SU-DHL-6 (cell line): ENCODE data around the gene COL4A2.

Experiments used
- EZH2phosphoT487 ChIP-seq: fragments of 200-600 bp; sonication (generic), shearing (Covaris generic); conservative IDR thresholded peaks from 2 replicates; pipeline ENCODE4 v1.6.1; 2018; ENCODE audit warnings: mild to moderate bottlenecking, antibody characterized with exemption, low read length, moderate library complexity, mixed read lengths
- TF ChIP-seq, protein P1 (sequence below): fragments of 200-600 bp; sonication (generic); IDR thresholded peaks from one replicate; pipeline ENCODE4 v1.5.1; 2017; ENCODE audit warnings: antibody characterized with exemption, mild to moderate bottlenecking, low read length, moderate library complexity; ENCODE audit not compliant: insufficient read depth, poor library complexity, severe bottlenecking

DNA sequence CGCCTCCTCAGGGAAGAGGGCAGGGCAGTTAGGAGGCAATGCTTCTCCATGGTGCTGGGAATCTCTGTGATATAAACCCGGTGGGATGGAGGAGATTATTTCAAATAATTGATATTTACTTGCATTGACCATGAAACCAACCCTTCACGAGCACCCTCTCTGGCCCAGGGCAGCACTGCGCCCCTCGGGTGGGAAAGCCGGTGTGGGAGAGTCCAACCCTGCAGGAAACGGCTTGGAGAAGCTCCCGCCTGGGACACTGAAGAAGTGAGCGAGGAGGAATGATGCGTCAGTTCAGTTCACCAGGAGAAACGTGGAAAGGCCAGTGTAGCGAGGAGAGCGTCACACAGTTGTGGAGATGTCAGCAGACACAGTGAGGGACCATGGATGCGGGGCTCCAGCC is 99.9 kb downstream of the COL4A2 start:
- TF ChIP-seq, protein P1, sequence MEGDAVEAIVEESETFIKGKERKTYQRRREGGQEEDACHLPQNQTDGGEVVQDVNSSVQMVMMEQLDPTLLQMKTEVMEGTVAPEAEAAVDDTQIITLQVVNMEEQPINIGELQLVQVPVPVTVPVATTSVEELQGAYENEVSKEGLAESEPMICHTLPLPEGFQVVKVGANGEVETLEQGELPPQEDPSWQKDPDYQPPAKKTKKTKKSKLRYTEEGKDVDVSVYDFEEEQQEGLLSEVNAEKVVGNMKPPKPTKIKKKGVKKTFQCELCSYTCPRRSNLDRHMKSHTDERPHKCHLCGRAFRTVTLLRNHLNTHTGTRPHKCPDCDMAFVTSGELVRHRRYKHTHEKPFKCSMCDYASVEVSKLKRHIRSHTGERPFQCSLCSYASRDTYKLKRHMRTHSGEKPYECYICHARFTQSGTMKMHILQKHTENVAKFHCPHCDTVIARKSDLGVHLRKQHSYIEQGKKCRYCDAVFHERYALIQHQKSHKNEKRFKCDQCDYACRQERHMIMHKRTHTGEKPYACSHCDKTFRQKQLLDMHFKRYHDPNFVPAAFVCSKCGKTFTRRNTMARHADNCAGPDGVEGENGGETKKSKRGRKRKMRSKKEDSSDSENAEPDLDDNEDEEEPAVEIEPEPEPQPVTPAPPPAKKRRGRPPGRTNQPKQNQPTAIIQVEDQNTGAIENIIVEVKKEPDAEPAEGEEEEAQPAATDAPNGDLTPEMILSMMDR, result no peak
- TF ChIP-seq EZH2phosphoT487, result no peak
